Jurkat, Clone E6-1 (cell line): ENCODE data around the gene EXD3.
"Not testable (repeated sequence)": the region's sequence is repeated elsewhere in the genome, so short reads cannot be mapped to it uniquely, and the experiment has no call there.

Experiments
- DNase-seq: peaks from one replicate; pipeline ENCODE4 v3.0.0-alpha.2; 2011; ENCODE audit warnings: low read depth, low spot score
- H3K4me3 ChIP-seq: 2 replicates; pipeline ENCODE4 v1.5.1; 2011; ENCODE audit warnings: mild to moderate bottlenecking, low read length, control low read depth, moderate library complexity

EXD3 gene

GRCh38 chr9:137416563-137417151, 6.3 kb downstream of the EXD3 start:
- H3K4me3 ChIP-seq: no peak overlapping the region
- DNase-seq: no peak

GRCh38 chr9:137416006-137416562, 6.9 kb downstream of the EXD3 start:
- H3K4me3 ChIP-seq: no peak overlapping the region
- no peak for DNase-seq

GRCh38 chr9:137415451-137415850, 7.5 kb downstream of the EXD3 start:
- no peak overlapping the region for H3K4me3 ChIP-seq
- no peak for DNase-seq

- no peak overlapping the region for H3K4me3 ChIP-seq
- no peak for DNase-seq
These were observed 10.5 kb downstream of the EXD3 start for GRCh38 chr9:137412431-137412830.

DNA sequence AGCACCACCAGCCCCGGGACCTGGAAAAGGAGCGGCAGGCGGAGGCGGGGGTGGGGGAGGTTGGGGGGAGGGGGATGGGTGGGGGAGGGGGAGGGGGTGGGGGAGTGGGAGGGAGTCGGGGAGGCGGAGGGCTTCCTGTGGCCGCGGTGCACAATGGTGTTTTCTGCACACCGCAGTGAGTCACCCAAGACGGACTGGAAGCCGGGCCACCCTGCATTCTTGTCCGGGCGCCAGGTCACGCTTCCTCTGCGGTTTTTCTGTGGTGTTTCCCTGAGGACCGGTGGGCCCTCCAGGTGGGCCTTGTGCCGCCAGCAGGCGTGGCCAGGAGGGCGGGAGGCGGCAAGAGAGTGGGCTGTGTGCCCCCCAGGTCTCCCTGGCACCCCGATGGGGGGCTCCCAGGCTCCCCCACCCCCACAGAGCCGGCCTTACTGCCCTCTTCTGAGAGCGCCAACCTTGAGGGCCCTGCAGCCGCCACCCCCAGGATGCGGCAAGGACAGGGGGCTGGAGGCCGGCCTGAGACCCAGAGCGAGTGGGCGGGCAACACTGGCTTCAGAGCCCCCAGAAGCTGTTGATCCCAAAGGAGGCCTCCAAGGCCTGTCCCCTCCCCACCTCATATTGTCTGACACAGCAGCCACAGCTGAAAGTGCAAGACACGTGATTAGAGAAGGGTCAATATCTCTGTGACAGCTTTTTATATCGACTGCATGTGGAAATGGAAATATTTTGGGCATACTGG, 11.1 kb downstream of the EXD3 start:
- H3K4me3 ChIP-seq: no peak overlapping the region
- DNase-seq: no peak

DNA sequence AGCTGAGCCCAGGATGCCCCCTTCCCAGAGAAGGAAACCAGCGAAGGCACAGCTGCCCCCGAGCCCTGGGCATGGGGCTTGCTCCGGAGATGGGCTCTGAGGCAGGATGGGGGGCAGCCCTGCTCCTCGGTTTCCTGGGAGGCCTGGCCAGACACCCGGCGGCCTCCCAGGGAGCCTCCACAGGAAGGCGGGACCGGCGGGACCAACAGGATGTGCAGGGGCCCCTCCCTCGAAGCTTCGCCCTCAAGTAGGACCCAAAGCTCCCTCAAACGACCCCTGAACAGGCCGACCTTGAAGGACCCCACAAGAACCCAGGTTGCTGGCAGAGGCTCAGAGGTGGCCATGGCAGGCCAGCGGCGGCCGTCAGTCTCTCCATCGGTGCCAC, 11.7 kb downstream of the EXD3 start:
- DNase-seq: no peak
- no peak overlapping the region for H3K4me3 ChIP-seq

DNA sequence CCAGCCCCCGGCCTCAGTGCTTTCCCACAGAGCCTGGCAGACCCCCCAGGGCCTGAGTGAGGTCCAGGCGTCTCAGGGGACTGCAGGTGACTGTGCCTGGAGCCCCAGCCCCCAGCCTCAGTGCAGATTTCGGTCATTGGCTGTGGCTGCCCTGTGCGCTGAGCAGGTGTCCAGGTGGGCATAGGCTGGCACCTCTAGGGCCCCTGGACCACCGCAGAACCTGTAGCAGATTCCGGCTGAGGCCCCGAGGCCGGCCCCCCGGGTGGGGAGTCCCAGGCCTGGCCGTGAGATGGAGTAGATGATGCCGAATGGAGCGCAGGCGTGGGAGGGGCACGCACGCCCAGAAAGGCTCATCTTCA, 12.1 kb downstream of the EXD3 start:
- DNase-seq: no peak
- no peak overlapping the region for H3K4me3 ChIP-seq

DNA sequence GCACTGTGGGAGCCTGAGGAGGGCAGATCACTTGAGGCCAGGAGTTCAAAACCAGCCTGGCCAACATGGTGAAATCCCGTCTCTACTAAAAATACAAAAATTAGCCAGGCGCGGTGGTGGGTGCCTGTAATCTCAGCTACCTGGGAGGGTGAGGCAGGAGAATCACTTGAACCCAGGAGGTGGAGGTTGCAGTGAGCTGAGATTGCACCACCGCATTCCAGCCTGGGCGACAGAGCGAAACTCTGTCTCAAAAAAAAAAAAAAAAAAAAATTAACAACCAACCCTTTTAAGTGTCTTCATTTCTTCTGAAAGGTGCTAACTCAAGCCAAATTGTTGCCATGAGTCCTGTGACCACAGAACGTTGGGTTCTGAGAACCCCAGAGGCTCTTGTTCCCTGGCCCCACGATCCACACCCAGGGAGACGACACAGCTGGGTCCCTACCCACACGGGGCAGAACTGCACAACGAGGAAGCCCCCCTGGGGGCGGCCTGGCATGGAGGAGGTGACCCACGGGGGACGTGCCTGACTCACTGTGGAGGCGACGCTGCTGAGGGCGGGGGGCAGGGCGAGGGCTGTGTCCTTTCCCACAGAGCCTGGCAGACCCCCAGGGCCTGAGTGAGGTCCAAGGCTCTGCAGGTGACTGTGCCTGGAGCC, 12.6 kb downstream of the EXD3 start:
- DNase-seq, H3K4me3 ChIP-seq: not testable (repeated sequence)

GRCh38 chr9:137409515-137409914, 13.4 kb downstream of the EXD3 start:
- H3K4me3 ChIP-seq: no peak overlapping the region
- DNase-seq: no peak

DNA sequence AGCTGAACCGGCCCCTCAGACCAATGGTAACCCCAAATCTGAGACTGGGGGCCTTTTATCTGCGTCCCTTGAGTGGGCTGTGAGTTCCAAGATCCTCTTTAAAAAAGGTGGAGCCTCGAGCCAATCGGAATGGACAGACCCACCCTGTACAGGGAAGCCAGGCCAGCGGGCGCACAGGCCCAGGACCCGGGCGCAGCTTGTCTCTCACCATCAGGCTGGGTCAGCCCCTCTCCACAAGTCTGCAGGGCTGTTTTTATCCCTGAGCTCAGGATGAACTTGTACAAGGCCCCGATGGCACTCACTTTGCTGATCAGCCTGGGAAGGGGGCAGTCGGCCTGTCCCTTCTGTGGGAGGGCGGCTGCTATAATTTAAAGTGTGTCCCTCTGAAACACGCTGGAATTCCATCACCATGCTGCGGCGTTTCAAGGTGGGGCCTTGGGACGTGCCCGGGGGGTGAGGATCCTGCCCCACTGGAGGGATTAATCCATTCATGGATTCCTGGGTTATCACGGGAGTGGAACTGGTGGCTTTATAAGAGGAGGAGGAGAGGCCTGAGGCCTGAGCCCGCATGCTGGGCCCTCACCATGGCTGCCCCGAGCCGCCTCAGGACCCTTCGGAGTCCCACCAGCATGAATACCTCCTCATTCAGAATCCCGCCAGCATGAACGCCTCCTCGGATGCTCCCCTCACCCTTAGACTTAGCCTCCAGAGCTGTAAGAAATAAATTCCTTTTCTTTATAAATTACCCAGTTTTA, 14.1 kb downstream of the EXD3 start:
- no peak for DNase-seq
- H3K4me3 ChIP-seq: no peak overlapping the region

DNA sequence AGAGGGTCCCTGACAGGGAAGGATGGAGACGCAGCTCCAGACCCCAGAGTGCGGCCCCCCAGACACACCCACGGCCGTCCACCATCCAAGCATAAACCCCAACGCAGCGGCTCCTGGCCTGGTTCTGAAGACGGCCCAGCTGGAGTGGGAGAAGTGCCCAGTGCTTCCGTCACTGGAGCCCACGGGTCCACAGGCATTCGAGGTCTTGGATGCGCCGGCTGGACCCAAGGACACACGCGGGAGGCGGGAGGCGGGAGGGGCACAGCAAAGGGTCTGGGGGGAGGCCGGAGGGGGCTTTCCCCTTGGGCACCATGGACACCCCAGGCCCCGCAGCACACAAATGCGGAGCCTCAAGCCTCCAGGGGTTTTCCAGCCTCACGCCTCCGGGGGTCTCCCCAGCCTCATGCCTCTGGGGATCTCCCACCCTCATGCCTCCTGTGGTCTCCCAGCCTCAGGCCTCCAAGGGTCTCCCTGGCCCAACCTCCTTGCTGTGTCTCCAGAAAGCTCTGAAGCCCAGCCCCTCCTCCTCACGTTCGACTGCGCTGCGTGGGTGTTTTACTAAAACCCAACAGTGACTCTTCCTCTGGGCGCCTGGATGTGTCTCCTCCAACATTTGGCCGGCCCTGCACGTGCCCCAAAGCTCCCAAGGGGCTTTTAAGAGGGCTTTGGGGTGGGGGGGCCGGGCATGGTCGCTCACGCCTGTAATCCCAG, 15.2 kb downstream of the EXD3 start:
- no peak overlapping the region for H3K4me3 ChIP-seq
- no peak for DNase-seq

GRCh38 chr9:137406876-137407589, 15.9 kb downstream of the EXD3 start:
- no peak overlapping the region for H3K4me3 ChIP-seq
- no peak for DNase-seq

DNA sequence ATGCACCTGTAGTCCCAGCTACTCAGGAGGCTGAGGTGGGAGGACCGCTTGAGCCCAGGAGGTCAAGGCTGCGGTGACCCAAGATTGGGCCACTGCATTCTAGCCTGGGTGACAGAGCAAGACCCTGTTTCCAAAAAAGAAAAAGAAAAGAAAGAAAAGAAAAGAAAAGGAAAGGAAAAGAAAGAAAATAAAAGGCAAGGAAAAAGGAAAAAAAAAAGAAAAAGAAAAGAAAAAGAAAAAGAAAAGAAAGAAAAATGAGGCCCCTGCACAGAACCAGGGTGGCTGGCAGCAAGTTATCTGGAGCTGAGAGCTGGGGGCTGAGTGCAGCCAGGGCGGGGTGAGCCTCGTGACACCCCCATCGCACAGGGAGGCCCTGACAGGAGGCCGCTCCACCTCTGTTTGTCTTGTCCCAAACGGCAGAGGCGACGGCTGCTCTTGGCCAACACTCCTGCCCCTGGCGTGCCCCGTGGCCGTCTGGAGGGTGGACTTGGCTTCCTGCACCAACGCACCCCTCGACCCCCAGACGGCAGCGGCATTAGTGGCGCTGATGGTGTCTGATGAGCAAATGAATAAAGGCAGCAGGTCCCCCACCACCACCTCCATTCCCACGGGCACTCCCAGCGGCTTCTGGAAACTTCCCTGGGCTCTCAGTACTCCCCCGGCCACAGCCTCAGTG, 16.7 kb downstream of the EXD3 start:
- DNase-seq: no peak
- no peak overlapping the region for H3K4me3 ChIP-seq

- H3K4me3 ChIP-seq: no peak overlapping the region
- DNase-seq: no peak
These were observed 17.3 kb downstream of the EXD3 start for GRCh38 chr9:137405677-137406081.

DNA sequence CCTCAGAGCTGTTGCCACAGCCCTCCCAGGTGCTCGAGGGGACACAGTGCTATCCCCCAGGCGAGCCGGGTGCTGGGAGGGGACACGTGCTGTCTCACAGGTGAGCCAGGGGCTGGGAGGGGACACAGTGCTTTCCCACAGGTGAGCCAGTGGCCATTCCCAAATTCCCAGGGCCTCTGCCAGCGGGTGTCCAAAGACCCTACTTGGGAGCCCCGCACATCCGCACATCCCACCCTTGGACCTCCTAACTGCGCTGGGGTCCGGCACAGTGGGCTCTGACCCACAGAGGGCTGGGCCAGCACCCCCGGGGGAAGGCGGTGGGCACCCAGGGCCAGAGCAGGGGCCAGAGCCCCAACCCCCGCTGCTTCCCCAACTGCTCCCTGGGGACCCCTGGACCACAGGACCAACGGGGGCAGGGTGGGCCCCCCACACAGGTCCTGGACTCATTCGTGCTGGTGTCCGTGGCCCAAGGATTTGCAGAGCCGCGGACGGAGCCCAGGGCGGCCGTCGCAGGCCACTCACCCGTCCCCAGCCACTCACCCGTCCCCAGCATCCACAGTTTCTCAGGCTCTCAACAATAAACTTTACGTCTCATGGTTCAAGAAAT, 17.9 kb downstream of the EXD3 start:
- no peak for DNase-seq

DNA sequence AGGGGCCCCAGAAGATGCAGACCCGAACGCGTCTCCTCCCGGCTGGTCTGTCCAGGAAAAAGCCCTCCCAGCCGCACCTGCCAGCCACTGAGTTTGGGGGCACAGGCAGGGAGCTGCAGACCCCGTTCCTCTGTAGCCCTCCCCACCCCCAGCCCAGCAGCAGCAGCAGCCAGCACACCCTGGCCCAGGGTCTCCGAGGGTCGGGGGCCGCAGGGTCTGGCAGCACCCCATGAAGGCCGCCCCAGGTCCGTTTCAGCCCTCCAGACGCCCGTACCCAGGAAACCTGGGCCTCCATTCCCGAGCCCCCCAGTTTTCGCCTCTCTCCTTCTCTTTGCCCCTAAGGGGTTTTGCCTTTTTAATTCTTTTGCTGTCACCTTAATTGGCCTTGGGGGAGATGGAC, 19.7 kb downstream of the EXD3 start:
- DNase-seq: no peak

More for the DNA sequence above, 17.9 kb downstream of the EXD3 start:
- no peak overlapping the region for H3K4me3 ChIP-seq

DNA sequence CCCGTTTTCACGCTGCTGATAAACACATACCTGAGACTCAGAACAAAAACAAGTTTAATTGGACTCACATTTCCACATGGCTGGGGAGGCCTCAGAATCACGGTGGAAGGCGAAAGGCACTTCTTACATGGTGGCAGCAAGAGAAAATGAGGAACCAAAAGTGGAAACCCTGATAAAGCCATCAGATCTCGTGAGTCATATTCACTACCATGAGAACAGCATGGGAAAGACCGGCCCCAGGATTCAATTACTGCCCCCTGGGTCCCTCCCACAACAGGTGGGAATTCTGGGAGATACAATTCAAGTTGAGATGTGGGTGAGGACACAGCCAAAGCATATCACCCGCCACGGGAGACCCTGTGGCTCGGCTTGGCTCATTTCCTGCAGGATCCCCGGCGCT, 20.2 kb downstream of the EXD3 start:
- no peak for DNase-seq
- H3K4me3 ChIP-seq: no peak overlapping the region

More for the DNA sequence above, 19.7 kb downstream of the EXD3 start:
- no peak overlapping the region for H3K4me3 ChIP-seq
